ENCODE results near the gene MET.

Gene MET

GRCh38 chr7:116665332-116665996, 6.5 kb upstream of the MET start:
- no peak for DNase-seq (ENCODE audit: low spot score)

DNA sequence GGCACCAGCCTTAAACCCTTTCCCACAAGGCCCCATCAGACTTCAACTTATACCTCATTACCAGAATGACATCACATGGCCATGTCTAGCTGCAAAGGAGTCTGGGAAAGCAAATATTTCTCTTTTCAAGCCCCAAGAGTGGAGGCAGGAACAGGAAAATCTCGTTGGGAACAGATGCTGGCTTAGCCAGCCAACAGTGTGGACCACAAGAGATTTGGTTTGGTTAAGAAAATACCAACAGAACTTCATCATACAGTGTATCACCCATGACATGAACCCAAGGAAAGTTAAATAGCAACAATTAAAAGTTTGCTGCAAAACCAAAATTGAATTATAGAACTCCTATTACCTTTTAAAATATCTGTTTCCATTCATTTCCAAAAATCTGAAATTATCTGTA, 2.2 kb upstream of the MET start:
- no peak for DNase-seq (ENCODE audit: low spot score)

- DNase-seq (ENCODE audit: low spot score), result no peak
Observed at GRCh38 chr7:116670409-116671015, 1.5 kb upstream of the MET start.

- no peak for DNase-seq (ENCODE audit: low spot score)
Observed at GRCh38 chr7:116671111-116671510, 885 bp upstream of the MET start.

DNA sequence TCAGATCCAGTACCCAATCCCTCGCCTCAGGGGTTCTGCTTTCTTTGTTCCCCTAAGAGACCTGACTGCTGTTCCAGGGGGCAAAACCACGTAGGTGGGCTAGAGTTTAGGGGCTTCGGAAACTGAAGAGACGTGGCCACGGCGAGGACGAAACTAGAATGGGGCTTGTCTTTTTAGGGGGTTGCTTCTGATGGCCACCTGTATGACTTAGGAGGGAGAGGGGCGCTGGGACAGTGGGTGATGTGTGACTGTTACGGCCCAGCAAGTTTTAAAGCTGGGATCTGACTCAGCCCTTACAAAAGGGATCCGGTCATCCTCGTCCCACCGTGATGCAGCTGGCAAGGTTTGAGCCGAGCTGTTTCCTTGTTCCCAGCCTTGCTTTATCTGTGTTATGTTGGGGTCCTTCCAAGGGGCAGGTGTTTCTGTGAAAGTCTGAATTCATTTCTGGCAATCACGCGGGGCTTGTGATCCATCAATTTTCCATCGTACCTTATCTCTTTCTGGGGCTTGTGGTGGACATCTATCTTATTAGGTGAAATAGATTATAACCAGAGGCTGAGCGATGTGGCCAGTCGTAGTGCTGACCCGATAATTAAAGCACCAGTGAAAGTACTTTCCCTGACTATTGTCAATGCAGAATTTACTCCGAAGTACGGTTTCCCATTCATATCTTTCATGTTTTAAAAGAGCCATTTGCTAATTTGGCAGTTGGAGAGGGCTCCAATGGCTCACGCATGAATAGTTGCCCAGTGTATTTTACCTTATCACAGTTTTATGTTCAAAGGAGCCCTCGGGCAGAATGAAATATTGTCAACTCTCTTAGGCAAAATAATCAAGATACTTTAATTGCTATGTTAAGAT, 830 bp downstream of the MET start:
- DNase-seq (ENCODE audit: low spot score), result no peak

DNA sequence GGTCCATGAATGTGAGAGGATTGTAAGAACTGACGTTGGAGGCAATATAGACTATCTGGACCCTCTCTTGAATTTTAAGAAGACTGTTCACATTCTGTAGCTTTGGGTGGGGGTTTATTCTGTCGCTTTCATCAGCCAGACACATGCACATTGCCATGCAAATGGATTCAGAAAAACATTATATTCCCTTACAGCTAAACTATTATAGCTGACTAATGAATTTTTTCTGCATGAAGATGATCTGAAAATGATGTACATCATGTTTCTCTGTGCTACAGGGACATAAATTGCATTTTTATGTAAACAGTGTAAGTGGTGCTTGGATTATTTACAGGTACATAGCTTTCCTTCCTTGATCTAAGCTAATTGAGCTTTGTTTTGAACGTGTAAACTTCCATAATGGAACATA, 1.5 kb downstream of the MET start:
- DNase-seq (ENCODE audit: low spot score), result no peak

DNA sequence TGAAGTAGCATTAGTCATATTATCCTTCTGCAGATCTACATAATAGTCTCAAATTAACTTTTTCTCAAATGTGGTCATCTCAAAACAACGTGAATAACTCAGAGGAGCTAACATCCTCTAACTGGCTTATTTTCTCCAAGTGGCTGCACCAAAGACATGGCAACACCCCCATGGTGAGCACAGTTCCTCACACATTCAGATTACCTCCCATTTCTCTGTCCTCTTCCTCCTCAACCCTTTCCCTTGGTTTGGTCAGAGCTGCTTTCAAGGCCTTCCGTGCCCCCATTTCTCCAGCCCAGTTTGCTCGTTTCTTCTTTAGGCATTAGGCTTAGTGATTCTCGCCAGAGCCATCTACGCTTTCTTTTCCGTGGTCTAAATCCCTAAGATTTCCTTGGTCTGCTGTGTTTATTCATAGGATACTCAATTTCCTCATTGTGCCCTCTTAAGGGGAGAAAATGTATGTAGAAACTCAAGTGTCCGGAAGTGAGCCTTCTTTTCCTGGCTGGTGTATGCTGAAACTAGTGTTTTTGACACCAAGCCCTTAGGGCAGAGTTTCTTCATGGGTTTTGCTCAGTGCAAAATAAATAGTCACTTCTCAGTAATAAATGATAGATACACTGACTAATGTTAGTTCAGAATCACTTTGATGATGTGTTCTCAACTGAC, 2.6 kb downstream of the MET start:
- no peak for DNase-seq (ENCODE audit: low spot score)

DNA sequence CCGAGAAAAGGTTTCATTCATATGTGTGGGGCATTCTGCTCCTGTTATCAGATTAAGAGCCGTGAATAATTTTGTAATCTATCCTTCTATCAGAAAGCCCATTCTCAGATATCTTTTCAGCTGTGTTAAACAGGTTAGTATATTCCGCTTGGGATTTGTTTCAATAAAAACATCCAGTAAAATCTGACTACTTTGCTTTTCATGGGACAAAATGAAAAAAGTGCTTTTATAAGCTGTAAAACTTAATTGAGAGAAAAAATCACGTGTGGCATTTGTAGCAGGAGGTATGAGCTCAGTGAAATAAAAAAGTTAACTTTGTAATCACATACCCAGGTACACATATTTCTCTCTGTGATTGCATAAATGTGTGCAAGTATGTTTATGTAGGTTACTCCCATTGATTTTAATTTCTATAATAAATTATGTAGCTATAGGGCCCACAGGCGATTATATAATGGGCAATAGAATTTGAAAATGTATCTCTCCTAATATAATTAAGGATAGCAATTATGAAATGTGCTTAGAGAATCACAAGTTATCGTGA, 3.9 kb downstream of the MET start:
- DNase-seq (ENCODE audit: low spot score), result no peak

- no peak for DNase-seq (ENCODE audit: low spot score)
Observed at GRCh38 chr7:116678780-116679179, 6.8 kb downstream of the MET start.

DNA sequence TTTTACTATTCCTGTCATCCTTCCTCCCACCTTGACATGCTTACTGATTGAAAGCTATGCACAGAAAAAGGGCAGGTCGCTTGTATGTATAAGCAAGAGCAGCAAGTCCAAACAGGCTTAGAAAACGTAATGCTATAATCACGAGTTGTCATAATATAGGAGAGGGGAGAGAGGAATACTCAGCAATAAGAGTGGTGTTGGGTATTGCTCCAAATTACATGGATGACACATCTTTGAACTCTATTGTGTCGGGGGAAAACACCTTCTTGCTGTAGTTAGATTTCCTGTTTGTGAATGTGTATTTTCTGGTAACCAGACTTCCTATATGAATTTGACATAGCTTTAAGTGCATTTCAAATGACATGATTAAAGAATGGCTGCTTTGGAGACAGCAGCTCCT, 7.5 kb downstream of the MET start:
- DNase-seq (ENCODE audit: low spot score), result no peak

DNA sequence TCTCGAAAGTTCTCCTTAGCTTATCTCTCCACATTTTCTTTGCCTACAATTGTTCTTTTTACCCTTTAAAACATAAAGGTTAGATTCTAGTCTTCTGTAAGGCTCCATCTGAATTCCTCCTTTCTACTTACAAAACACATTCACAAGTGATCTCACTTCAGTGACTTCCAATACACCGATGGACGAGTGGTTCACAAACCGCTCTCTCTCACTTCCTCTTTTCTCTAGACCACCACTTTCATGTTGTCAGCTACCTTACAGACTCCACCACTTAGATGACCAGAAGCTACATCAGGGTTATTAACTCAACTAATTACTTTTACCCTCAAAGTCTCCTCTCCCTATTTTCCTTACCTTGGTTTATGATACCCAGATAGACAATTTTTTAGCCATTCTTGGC, 11.8 kb downstream of the MET start:
- DNase-seq (ENCODE audit: low spot score), result no peak

DNA sequence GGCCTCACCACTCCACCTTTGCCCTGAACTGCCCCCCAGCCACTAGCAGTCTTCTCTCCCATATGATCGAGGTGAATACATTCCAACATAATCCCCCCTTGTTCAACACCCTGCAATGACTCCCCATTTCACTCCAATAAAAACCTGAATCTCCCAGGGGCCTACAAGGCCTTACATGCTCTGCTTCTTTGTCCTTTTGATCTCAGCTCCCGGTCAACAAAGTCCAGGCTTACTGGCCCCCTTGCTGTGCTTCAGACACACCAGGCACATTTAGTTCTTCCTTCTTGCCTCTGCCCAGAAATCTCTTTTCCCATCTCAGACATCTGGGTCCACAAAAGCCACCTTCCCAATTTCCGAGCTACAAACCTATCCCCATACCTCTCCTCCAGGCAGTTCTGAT, 14.0 kb downstream of the MET start:
- no peak for DNase-seq (ENCODE audit: low spot score)

DNA sequence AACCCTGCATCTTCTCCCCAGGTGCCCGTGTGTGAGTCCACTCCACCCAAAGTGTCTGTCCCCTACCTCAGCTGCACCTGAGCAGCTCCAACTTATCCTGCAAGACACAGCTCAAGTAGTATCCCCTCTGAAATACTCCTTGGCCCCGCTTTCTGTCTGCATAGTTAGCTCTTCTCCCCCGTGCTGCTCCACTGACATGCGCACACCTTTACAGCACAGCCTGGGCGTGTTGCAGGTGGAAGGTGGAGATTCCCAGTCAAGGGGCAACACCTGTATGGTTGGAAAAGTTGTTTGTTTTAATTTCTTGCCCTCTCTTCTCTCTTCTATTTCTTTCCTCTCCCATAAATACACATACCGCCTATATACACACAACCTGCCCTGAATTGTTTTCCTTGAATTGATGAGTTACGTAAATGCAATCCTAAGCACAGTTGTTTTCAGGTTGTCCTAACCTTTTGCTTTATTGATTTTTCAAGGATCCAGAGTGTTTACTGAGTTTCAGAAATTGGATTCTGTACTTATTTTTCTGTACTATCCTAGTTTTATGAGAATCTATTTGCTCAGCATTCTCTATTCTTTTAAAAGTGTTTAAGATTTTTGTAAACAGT, 14.9 kb downstream of the MET start:
- no peak for DNase-seq (ENCODE audit: low spot score)

DNA sequence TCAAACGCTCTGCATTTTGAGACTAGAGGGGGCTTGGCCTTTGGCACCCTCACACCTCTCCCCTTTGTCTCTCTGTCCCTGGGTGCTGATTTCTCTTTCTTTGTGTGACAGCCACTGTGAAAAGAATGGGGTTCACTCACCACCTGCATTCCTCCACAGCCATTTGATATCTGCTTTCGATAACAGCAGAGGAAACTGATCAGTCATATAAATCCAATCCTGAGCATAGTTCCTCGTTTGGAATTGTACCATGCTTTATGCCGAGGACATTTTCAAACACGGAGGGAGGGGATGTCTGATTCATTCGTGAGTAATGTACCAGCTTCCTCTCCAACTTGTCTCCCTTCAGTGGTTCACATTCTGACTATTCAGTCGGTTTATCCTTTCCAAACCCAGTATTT, 15.8 kb downstream of the MET start:
- no peak for DNase-seq (ENCODE audit: low spot score)

- no peak for DNase-seq (ENCODE audit: low spot score)
Observed at GRCh38 chr7:116689790-116690259, 17.8 kb downstream of the MET start.

DNA sequence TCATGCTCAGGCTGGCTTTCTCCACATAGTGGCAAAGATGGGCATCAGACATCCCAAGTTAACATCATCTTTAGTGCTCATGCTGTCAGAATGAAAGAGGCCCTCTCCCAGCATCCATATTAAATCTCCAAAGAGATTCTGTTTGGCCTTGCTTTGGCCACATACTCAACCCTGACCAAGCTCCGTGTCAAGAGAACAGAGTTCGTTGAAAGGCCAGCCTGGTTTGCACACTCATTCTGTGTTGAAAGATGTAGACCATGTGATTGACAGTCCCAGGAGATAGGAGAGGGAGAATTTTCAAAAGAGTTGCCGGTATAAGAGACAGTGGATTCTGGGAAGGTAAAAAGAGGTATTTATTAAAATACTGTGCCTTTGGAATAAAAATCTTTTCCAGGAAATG, 19.7 kb downstream of the MET start:
- DNase-seq (ENCODE audit: low spot score), result no peak

GRCh38 chr7:116692401-116693308, 20.7 kb downstream of the MET start:
- no peak for DNase-seq (ENCODE audit: low spot score)

- no peak for DNase-seq (ENCODE audit: low spot score)
Observed at GRCh38 chr7:116696707-116697106, 24.7 kb downstream of the MET start.

GRCh38 chr7:116697152-116697551, 25.2 kb downstream of the MET start:
- no peak for DNase-seq (ENCODE audit: low spot score)

DNA sequence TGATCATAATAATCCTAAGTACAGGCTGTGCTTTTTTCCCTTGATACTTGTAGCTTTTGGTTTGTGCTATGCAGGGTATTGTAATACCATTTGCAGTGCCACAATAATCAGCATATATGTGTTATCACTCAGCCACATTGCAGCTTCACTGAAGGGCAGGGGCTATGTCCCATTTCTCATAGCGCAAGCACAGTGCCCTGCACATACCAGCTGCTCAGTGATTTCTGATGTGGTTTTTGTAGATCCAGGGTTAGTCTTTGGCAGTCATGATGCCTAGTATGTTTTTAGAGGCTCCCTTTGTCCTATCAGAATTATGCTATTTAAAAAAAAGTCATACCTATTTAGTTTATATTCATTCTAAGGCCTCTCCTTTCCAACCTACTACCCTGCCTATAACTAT, 25.8 kb downstream of the MET start:
- DNase-seq (ENCODE audit: low spot score), result no peak

DNA sequence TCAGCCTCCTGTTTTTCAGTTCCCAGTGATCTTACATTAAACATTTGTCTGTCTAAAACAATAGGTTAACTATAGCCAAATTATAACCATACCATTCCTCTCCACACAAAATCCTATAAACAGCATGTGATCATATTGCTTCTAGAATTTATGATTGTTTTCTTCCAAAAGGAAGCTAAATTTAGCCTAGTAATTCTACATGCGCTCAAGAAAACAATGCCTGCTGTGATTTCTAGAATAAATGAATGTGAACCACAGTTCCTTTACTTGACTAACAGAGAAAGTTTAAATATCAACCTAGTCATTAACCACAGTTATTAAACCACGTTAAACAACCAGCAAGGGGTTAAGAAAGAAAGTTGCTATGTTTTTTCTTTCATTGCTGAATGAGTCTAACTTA, 26.4 kb downstream of the MET start:
- no peak for DNase-seq (ENCODE audit: low spot score)

All from putamen (tissue), 1 donor.